K562 (cell line): ENCODE measurements around the gene DPRX. TPM values are rescaled to one million over a fixed set of nuclear protein-coding genes. Genes with fewer than 3 reads are reported as not detected.

ENCODE experiments used
- ATAC-seq: fragments of 200-7000 bp; cut with Tn5 transposase; 3 replicates; pipeline ENCODE4 v1.9.1; 2020; ENCODE audit warnings: moderate library complexity
- BruUV-seq: library from RNA; stranded (reverse); fragments of 400-500 nt; replicated peaks from 2 replicates; lab custom pipeline; 2021; lab: Mats Ljungman, UMichigan
- CTCF ChIA-PET: fragments of 300-600 bp; formaldehyde crosslinking; extraction: SDS; loops from one replicate; lab custom pipeline; 2021; ENCODE audit warnings: low intra/inter-chr PET ratio; lab: Yijun Ruan, JAX
- POLR2A ChIA-PET: fragments of 300-600, 350-650 bp; sonication (Branson Sonifier 250); formaldehyde crosslinking; extraction: SDS; loops from one replicate; lab custom pipeline; 2021; ENCODE audit warnings: antibody characterized with exemption, inconsistent platforms; lab: Yijun Ruan, JAX
- DNase-seq, 4 experiments: peaks; one replicate each; pipeline versions ENCODE4 v3.0.0 to v3.0.0-alpha.2; 2011 to 2018; ENCODE audit warnings: low spot score in 3 of 4, mixed read lengths in 3 of 4; ENCODE audit errors: extremely low read depth in 1 of 4
- FAIRE-seq: peaks from 2 replicates; lab custom pipeline; 2011; peaks lifted over from hg19 to GRCh38; lab: Jason Lieb, UNC
- H2AFZ ChIP-seq: 2 replicates; pipeline ENCODE4 v1.6.0; 2011; ENCODE audit warnings: low read depth, low read length, control low read depth, inconsistent platforms
- H3K27ac ChIP-seq: fragments of 200-600 bp; 3 replicates; pipeline ENCODE4 v1.8.0; 2011; ENCODE audit warnings: low read depth, mild to moderate bottlenecking, control low read depth, inconsistent platforms, low read length, moderate library complexity, mixed read lengths; ENCODE audit errors: extremely low read depth
- H3K27me3 ChIP-seq, 2 experiments: fragments of 300-600 bp in 1 of 2; 2 replicates in 1 of 2; 3 replicates in 1 of 2; pipeline versions ENCODE4 v1.6.0 to v1.8.0; 2011; ENCODE audit warnings: inconsistent platforms in 2 of 2, low read length in 2 of 2, mild to moderate bottlenecking in 1 of 2, mixed read lengths in 1 of 2, moderate library complexity in 1 of 2; ENCODE audit not compliant: control insufficient read depth in 2 of 2, insufficient read depth in 2 of 2
- H3K36me3 ChIP-seq: fragments of 300-600 bp; 3 replicates; pipeline ENCODE4 v1.8.0; 2011; ENCODE audit warnings: mild to moderate bottlenecking, low read length, inconsistent platforms; ENCODE audit not compliant: control insufficient read depth, insufficient read depth
- H3K4me1 ChIP-seq, 2 experiments: fragments of 200-600 bp in 1 of 2; replicated peaks in 1 of 2; 2 replicates in 1 of 2; 3 replicates in 1 of 2; pipeline versions ENCODE4 v1.5.1 to v1.8.0; 2011; ENCODE audit warnings: inconsistent platforms in 2 of 2, low read length in 2 of 2, mild to moderate bottlenecking in 1 of 2, mixed read lengths in 1 of 2, moderate library complexity in 1 of 2; ENCODE audit not compliant: control insufficient read depth in 2 of 2, insufficient read depth in 2 of 2
- H3K4me2 ChIP-seq: 2 replicates; pipeline ENCODE4 v1.6.1; 2011; ENCODE audit warnings: low read length, control low read depth, inconsistent platforms, mixed read lengths; ENCODE audit not compliant: insufficient read depth
- H3K4me3 ChIP-seq: fragments of 200-600 bp; sonication (generic), shearing (Covaris generic); 2 replicates; pipeline ENCODE4 v1.5.1; 2016; ENCODE audit warnings: control low read depth, inconsistent platforms
- H3K79me2 ChIP-seq: fragments of 200-600 bp; 3 replicates; pipeline ENCODE4 v1.8.0; 2011; ENCODE audit warnings: low read length, inconsistent platforms; ENCODE audit not compliant: control insufficient read depth, insufficient read depth
- H3K9ac ChIP-seq, 2 experiments: 2 replicates each; pipeline versions ENCODE4 v1.6.0 to v1.6.1; 2011; ENCODE audit warnings: low read depth in 2 of 2, low read length in 2 of 2, control low read depth in 1 of 2, inconsistent platforms in 1 of 2, mild to moderate bottlenecking in 1 of 2, mixed read lengths in 1 of 2; ENCODE audit not compliant: insufficient read depth in 1 of 2
- H3K9me1 ChIP-seq: one replicate; pipeline ENCODE4 v1.6.0; 2011; ENCODE audit warnings: inconsistent platforms, mild to moderate bottlenecking, low read length, moderate library complexity; ENCODE audit not compliant: control insufficient read depth, insufficient read depth
- H3K9me3 ChIP-seq: replicated peaks from 2 replicates; pipeline ENCODE4 v1.5.1; 2011; ENCODE audit warnings: low read depth, low read length, inconsistent platforms; ENCODE audit not compliant: control insufficient read depth, insufficient read depth
- H4K20me1 ChIP-seq: replicated peaks from 2 replicates; pipeline ENCODE4 v1.6.1; 2011; ENCODE audit warnings: low read length, inconsistent platforms, mixed read lengths; ENCODE audit not compliant: control insufficient read depth, insufficient read depth
- CBFB ChIP-seq: sonication (generic); formaldehyde crosslinking; IDR thresholded peaks from 2 replicates; pipeline ENCODE4 v1.4.0; 2020; ENCODE audit warnings: mild to moderate bottlenecking, missing genetic modification reagents
- GTF2B ChIP-seq: IDR thresholded peaks from 2 replicates; pipeline ENCODE4 v1.6.1; 2011; ENCODE audit not compliant: insufficient read length; ENCODE audit errors: extremely low read depth
- MCM5 ChIP-seq: fragments of 450-650 bp; IDR thresholded peaks from 2 replicates; pipeline ENCODE4 v1.6.1; 2016; ENCODE audit warnings: low read depth
- MCM7 ChIP-seq, 2 experiments: fragments of 450-650 bp; IDR thresholded peaks; 2 replicates each; pipeline ENCODE4 v1.6.1; 2016 to 2018
- NBN ChIP-seq: fragments of 450-650 bp; IDR thresholded peaks from 2 replicates; pipeline ENCODE4 v1.6.1; 2016; ENCODE audit warnings: low read depth, mild to moderate bottlenecking
- RBM14 ChIP-seq: fragments of 200-400 bp; formaldehyde crosslinking; IDR thresholded peaks from 2 replicates; pipeline ENCODE4 v1.6.1; 2018; ENCODE audit warnings: low read depth, mild to moderate bottlenecking, low read length, moderate library complexity, borderline replicate concordance; ENCODE audit not compliant: insufficient read depth
- SMAD2 ChIP-seq: fragments of 150-350 bp; IDR thresholded peaks from 2 replicates; pipeline ENCODE4 v1.6.1; 2014; ENCODE audit warnings: low read depth, mild to moderate bottlenecking, low read length
- STAG1 ChIP-seq: sonication (generic); formaldehyde crosslinking; IDR thresholded peaks from 2 replicates; pipeline ENCODE4 v1.5.0; 2020; ENCODE audit warnings: missing genetic modification reagents, borderline replicate concordance
- STAT6 ChIP-seq: sonication (generic); formaldehyde crosslinking; IDR thresholded peaks from 2 replicates; pipeline ENCODE4 v1.8.1; 2023; ENCODE audit warnings: mild to moderate bottlenecking, missing genetic modification reagents
- UBTF ChIP-seq, 2 experiments: IDR thresholded peaks; 2 replicates each; pipeline ENCODE4 v1.6.1; 2012; ENCODE audit warnings: improper control_type of control experiment in 2 of 2, low read depth in 2 of 2, low read length in 2 of 2, borderline replicate concordance in 1 of 2
- ZNF12 ChIP-seq: sonication (generic); formaldehyde crosslinking; IDR thresholded peaks from 2 replicates; pipeline ENCODE4 v1.4.0; 2020; ENCODE audit warnings: mild to moderate bottlenecking, missing genetic modification reagents
- ZNF175 ChIP-seq: fragments of 200-800 bp; sonication (Bioruptor generic); IDR thresholded peaks from 2 replicates; pipeline ENCODE4 v1.6.1; 2016; ENCODE audit warnings: low read depth, mild to moderate bottlenecking, missing genetic modification characterization, missing compliant biosample characterization
- WGBS: fragments of 100-300 bp; shearing (Covaris generic); methylation state at CpG from one replicate; pipeline ENCODE4 v1.1.6; 2016; ENCODE audit warnings: low coverage, mixed read lengths; ENCODE audit not compliant: insufficient coverage; ENCODE audit errors: missing lambda C conversion rate; 5-methylcytosine and 5-hydroxymethylcytosine counted together
- in situ Hi-C: fragments of 300-500 bp; cut with MboI; formaldehyde crosslinking; loops from 4 replicates; pipeline ENCODE4 v1.15.0; 2018; ENCODE audit warnings: inconsistent platforms, mixed read lengths
- intact Hi-C: fragments of 100-400 bp; cut with micrococcal nuclease; formaldehyde crosslinking; loops from 2 replicates; pipeline ENCODE4 v1.14.2; 2022
- polyA plus RNA-seq, 8 experiments: library from polyadenylated mRNA; depleted of rRNA in 4 of 8; stranded (reverse) in 5 of 8; unstranded in 3 of 8; fragments of >200 nt; fragmentation: Nextera tagmentation in 2 of 8; fragmentation: Illumina TruSeq in 1 of 8; extraction: Ambion mirVana in 2 of 8; extraction: Trizol in 1 of 8; gene quantifications; 2 replicates each; pipeline versions ENCODE4 v1.2.1 to v1.2.3, GENCODE V29; 2011 to 2014; ENCODE audit warnings: inconsistent platforms in 1 of 8, missing spikeins in 1 of 8
- total RNA-seq, 7 experiments: library from RNA; depleted of rRNA in 6 of 7; stranded (reverse); fragments of >200 nt in 6 of 7; fragmentation: Illumina TruSeq in 2 of 7; extraction: Trizol in 2 of 7; gene quantifications; 2 replicates each; pipeline versions ENCODE4 v1.2.1 to v1.2.3, GENCODE V29; 2011 to 2021; ENCODE audit warnings: low replicate concordance in 1 of 7

DPRX gene
- total and polyA plus RNA-seq, 9 of the 15 experiments (the other 6 are each of a cell fraction or from before 2014, with no cell fraction given), result not detected

- Histone ChIP-seq H3K4me3 (no peak overlapping the region), H3K9me1 (no peaks in the 10 kb centered on the region), H3K79me2 (no peaks in the 10 kb centered on the region), H3K9me3 (no peaks in the 10 kb centered on the region), H2AFZ (no peak overlapping the region), H3K27ac (no peak overlapping the region), H3K36me3 (no peaks in the 10 kb centered on the region), H3K9ac (no peak overlapping the region), H4K20me1 (no peaks in the 10 kb centered on the region), H3K4me1 (no peaks in the 10 kb centered on the region), H3K27me3 (peaks cover 3 to 13% of the 10 kb centered on the region in 2 experiments; a peak in 2 of 5 replicates), H3K4me2 (no peak overlapping the region)
- in situ Hi-C loops (no loop called here), intact Hi-C loops (no loop called here)
- no peak for ATAC-seq
- WGBS, result 1% methylated on average over 12 of the region's 12 CpGs
- FAIRE-seq, result no peak
- TF ChIP-seq ZNF175 (no peak), RBM14 (no peak), NBN (no peak), CBFB (no peak), UBTF (IDR thresholded peaks at IDR 0.05; ENCODE audit: borderline replicate concordance in 1 of 2, low read depth in 2 of 2, low read length in 2 of 2) (no peak), GTF2B (no peak), SMAD2 (no peak), MCM5 (no peak), MCM7 (IDR thresholded peaks at IDR 0.05) (no peak), STAG1 (CRISPR knock-in tag) (no peak), ZNF12 (no peak), STAT6 (no peak)
- BruUV-seq, result no TSS peak
- POLR2A ChIA-PET, result no interaction called here
- CTCF ChIA-PET, result no interaction called here
- DNase-seq, result no peak
Measured at GRCh38 chr19:53664152-53664551, 32.4 kb downstream of the DPRX start.
